HepG2 (cell line): Measurements from ENCODE around the gene DENND4B. TPM values are rescaled to one million over a fixed set of nuclear protein-coding genes. Genes with fewer than 3 reads are reported as not detected.

Experiments used
- ATAC-seq: fragments of 200-7000 bp; cut with Tn5 transposase; 3 replicates; pipeline ENCODE4 v1.9.1; 2020; ENCODE audit warnings: mild to moderate bottlenecking, moderate library complexity
- BruUV-seq: library from RNA; stranded (reverse); fragments of 400-500 nt; replicated peaks from 2 replicates; lab custom pipeline; 2021; lab: Mats Ljungman, UMichigan
- CTCF ChIA-PET: fragments of 300-600 bp; formaldehyde crosslinking; extraction: SDS; loops from one replicate; lab custom pipeline; 2021; ENCODE audit warnings: low total read pairs, inconsistent platforms, low intra/inter-chr PET ratio; lab: Yijun Ruan, JAX
- POLR2A ChIA-PET: fragments of 350-600 bp; sonication (Branson Sonifier 250); formaldehyde crosslinking; loops from one replicate; lab custom pipeline; 2020; ENCODE audit warnings: antibody characterized with exemption, inconsistent platforms; lab: Yijun Ruan, JAX
- DNase-seq: peaks from one replicate; pipeline ENCODE4 v3.0.0-alpha.2; 2015; ENCODE audit warnings: low spot score
- FAIRE-seq: peaks from 3 replicates; lab custom pipeline; 2011; peaks lifted over from hg19 to GRCh38; lab: Jason Lieb, UNC
- H2AFZ ChIP-seq: one replicate; pipeline ENCODE4 v1.6.1; 2011; ENCODE audit warnings: low read length, inconsistent platforms
- H3K27ac ChIP-seq: fragments of 300-600 bp; 3 replicates; pipeline ENCODE4 v1.8.0; 2011; ENCODE audit warnings: mixed run types, mild to moderate bottlenecking, mixed read lengths, low read length, inconsistent platforms; ENCODE audit not compliant: insufficient read depth; ENCODE audit errors: extremely low read length
- H3K27me3 ChIP-seq, 2 experiments: fragments of 200-600 bp in 1 of 2; 2 replicates in 1 of 2; 3 replicates in 1 of 2; pipeline versions ENCODE4 v1.6.0 to v1.8.0; 2011; ENCODE audit warnings: low read length in 2 of 2, mild to moderate bottlenecking in 2 of 2, moderate library complexity in 2 of 2, inconsistent platforms in 1 of 2; ENCODE audit not compliant: insufficient read depth in 2 of 2, control insufficient read depth in 1 of 2
- H3K36me3 ChIP-seq, 2 experiments: fragments of 200-600 bp in 1 of 2; replicated peaks in 1 of 2; 2 replicates in 1 of 2; 3 replicates in 1 of 2; pipeline versions ENCODE4 v1.5.1 to v1.8.0; 2011; ENCODE audit warnings: low read length in 2 of 2, inconsistent platforms in 1 of 2; ENCODE audit not compliant: insufficient read depth in 2 of 2, control insufficient read depth in 1 of 2
- H3K4me1 ChIP-seq: 2 replicates; pipeline ENCODE4 v1.5.1; 2012; ENCODE audit warnings: low read length, inconsistent platforms; ENCODE audit not compliant: insufficient read depth
- H3K4me2 ChIP-seq: 2 replicates; pipeline ENCODE4 v1.6.0; 2011; ENCODE audit warnings: low read depth, low read length, inconsistent platforms
- H3K4me3 ChIP-seq, 3 experiments: fragments of 200-600 bp in 1 of 3; sonication (generic), shearing (Covaris generic) in 1 of 3; replicated peaks in 1 of 3; 2 replicates each; pipeline ENCODE4 v1.5.1; 2011 to 2016; ENCODE audit warnings: low read length in 3 of 3, inconsistent platforms in 2 of 3, low read depth in 2 of 3, mild to moderate bottlenecking in 2 of 3, control low read depth in 1 of 3, mixed read lengths in 1 of 3; ENCODE audit not compliant: insufficient read depth in 1 of 3
- H3K79me2 ChIP-seq: one replicate; pipeline ENCODE4 v1.6.1; 2011; ENCODE audit warnings: low read length, inconsistent platforms; ENCODE audit not compliant: insufficient read depth
- H3K9ac ChIP-seq: 2 replicates; pipeline ENCODE4 v1.6.0; 2011; ENCODE audit warnings: mild to moderate bottlenecking, low read depth, low read length, inconsistent platforms; ENCODE audit not compliant: insufficient read depth
- H3K9me3 ChIP-seq: 2 replicates; pipeline ENCODE4 v1.5.1; 2012; ENCODE audit warnings: mild to moderate bottlenecking, low read length
- H4K20me1 ChIP-seq: 2 replicates; pipeline ENCODE4 v1.6.0; 2011; ENCODE audit warnings: inconsistent platforms, mild to moderate bottlenecking, low read length, moderate library complexity; ENCODE audit not compliant: insufficient read depth
- ADNP ChIP-seq: sonication (generic); formaldehyde crosslinking; IDR thresholded peaks from 2 replicates; pipeline ENCODE4 v1.4.0; 2020; ENCODE audit warnings: missing genetic modification reagents
- BRCA1 ChIP-seq: sonication (generic); formaldehyde crosslinking; IDR thresholded peaks from 2 replicates; pipeline ENCODE4 v1.4.0; 2020; ENCODE audit warnings: missing genetic modification reagents
- GABPB1 ChIP-seq: IDR thresholded peaks from 2 replicates; pipeline ENCODE4 v1.6.1; 2016; ENCODE audit warnings: mild to moderate bottlenecking, missing genetic modification reagents, moderate library complexity, missing compliant biosample characterization
- GATA4 ChIP-seq: sonication (generic); IDR thresholded peaks from 2 replicates; pipeline ENCODE4 v1.6.1; 2016; ENCODE audit warnings: antibody characterized with exemption, low read depth, borderline replicate concordance
- JDP2 ChIP-seq: sonication (generic); formaldehyde crosslinking; IDR thresholded peaks from 2 replicates; pipeline ENCODE4 v1.8.1; 2022; ENCODE audit warnings: missing genetic modification reagents, borderline replicate concordance
- KDM5A ChIP-seq: fragments of 200-600 bp; sonication (generic); IDR thresholded peaks from 2 replicates; pipeline ENCODE4 v1.7.0; 2018; ENCODE audit warnings: antibody characterized with exemption, mild to moderate bottlenecking, low read length, borderline replicate concordance
- KMT2A ChIP-seq: sonication (generic); formaldehyde crosslinking; IDR thresholded peaks from 2 replicates; pipeline ENCODE4 v1.4.0; 2020; ENCODE audit warnings: missing genetic modification reagents
- NCOA2 ChIP-seq: sonication (generic); formaldehyde crosslinking; IDR thresholded peaks from 2 replicates; pipeline ENCODE4 v1.8.0; 2022; ENCODE audit warnings: inconsistent platforms
- ZFAT ChIP-seq: sonication (generic); formaldehyde crosslinking; conservative IDR thresholded peaks from 2 replicates; pipeline ENCODE4 v1.8.1; 2023; ENCODE audit warnings: missing genetic modification reagents, inconsistent platforms
- ZNF124 ChIP-seq: sonication (generic); formaldehyde crosslinking; IDR thresholded peaks from 2 replicates; pipeline ENCODE4 v1.4.0; 2020; ENCODE audit warnings: missing genetic modification reagents
- ZNF138 ChIP-seq: sonication (generic); formaldehyde crosslinking; IDR thresholded peaks from 2 replicates; pipeline ENCODE4 v1.5.0; 2020; ENCODE audit warnings: mild to moderate bottlenecking, low read depth, missing genetic modification reagents
- ZNF337 ChIP-seq: sonication (generic); formaldehyde crosslinking; IDR thresholded peaks from 2 replicates; pipeline ENCODE4 v1.5.1; 2020; ENCODE audit warnings: missing genetic modification reagents, low read depth, mild to moderate bottlenecking, borderline replicate concordance
- ZNF543 ChIP-seq: sonication (generic); formaldehyde crosslinking; IDR thresholded peaks from 2 replicates; pipeline ENCODE4 v1.4.0; 2020; ENCODE audit warnings: mild to moderate bottlenecking, missing genetic modification reagents
- ZNF572 ChIP-seq: sonication (generic); formaldehyde crosslinking; IDR thresholded peaks from 2 replicates; pipeline ENCODE4 v1.5.1; 2020; ENCODE audit warnings: mild to moderate bottlenecking, missing genetic modification reagents
- ZNF670 ChIP-seq: sonication (generic); formaldehyde crosslinking; IDR thresholded peaks from 2 replicates; pipeline ENCODE4 v1.8.0; 2022; ENCODE audit warnings: mild to moderate bottlenecking, missing genetic modification reagents, borderline replicate concordance
- ZNF782 ChIP-seq: sonication (generic); formaldehyde crosslinking; IDR thresholded peaks from 2 replicates; pipeline ENCODE4 v1.4.0; 2020; ENCODE audit warnings: missing genetic modification reagents, mild to moderate bottlenecking, borderline replicate concordance
- ZSCAN30 ChIP-seq: sonication (generic); formaldehyde crosslinking; IDR thresholded peaks from 2 replicates; pipeline ENCODE4 v1.5.0; 2020; ENCODE audit warnings: mild to moderate bottlenecking, missing genetic modification reagents
- WGBS: methylation state at CpG from one replicate; pipeline ENCODE4 v1.1.6; 2017; ENCODE audit warnings: low lambda C conversion rate; 5-methylcytosine and 5-hydroxymethylcytosine counted together
- in situ Hi-C: cut with HindIII; loops from 2 replicates; pipeline ENCODE4 v1.10.0; 2017; ENCODE audit warnings: low pct_unique_long_range_greater_than_20kb; ENCODE audit not compliant: extremely low pct_ligation_motif_present
- intact Hi-C: fragments of 100-400 bp; cut with micrococcal nuclease; formaldehyde crosslinking; loops from one replicate; pipeline ENCODE4 v1.10.0; 2022; ENCODE audit not compliant: unreplicated experiment
- polyA plus RNA-seq, 8 experiments: library from polyadenylated mRNA; depleted of rRNA in 3 of 8; stranded (reverse) in 7 of 8; unstranded in 1 of 8; fragments of >200 nt; fragmentation: Illumina TruSeq in 4 of 8; extraction: Trizol in 4 of 8; gene quantifications; 2 replicates each; pipeline versions ENCODE4 v1.2.1 to v1.2.3, GENCODE V29; 2011 to 2016; ENCODE audit warnings: low read depth in 4 of 8, missing spikeins in 1 of 8, mixed read lengths in 1 of 8; ENCODE audit not compliant: insufficient read depth in 1 of 8
- total RNA-seq, 5 experiments: library from RNA; depleted of rRNA; stranded (reverse); fragments of >200 nt; fragmentation: Illumina TruSeq; extraction: Trizol; gene quantifications; 2 replicates each; pipeline ENCODE4 v1.2.3, GENCODE V29; 2016; ENCODE audit warnings: low read depth in 1 of 5
- TF ChIP-seq, protein P1 (sequence below): sonication (generic); formaldehyde crosslinking; IDR thresholded peaks from 2 replicates; pipeline ENCODE4 v1.4.0; 2020; ENCODE audit warnings: mild to moderate bottlenecking, missing genetic modification reagents
- TF ChIP-seq, protein P2 (sequence below): sonication (generic); formaldehyde crosslinking; IDR thresholded peaks from 2 replicates; pipeline ENCODE4 v1.4.0; 2020; ENCODE audit warnings: low read depth, mild to moderate bottlenecking, missing genetic modification reagents
- TF ChIP-seq, protein P3 (sequence below): sonication (generic); formaldehyde crosslinking; IDR thresholded peaks from 2 replicates; pipeline ENCODE4 v1.5.0; 2020; ENCODE audit warnings: missing genetic modification reagents

DENND4B gene
- total and polyA plus RNA-seq, 2 of the 13 experiments (the other 11 are each of a cell fraction or from before 2014, with no cell fraction given): 15.1 to 20.3 TPM

DNA sequence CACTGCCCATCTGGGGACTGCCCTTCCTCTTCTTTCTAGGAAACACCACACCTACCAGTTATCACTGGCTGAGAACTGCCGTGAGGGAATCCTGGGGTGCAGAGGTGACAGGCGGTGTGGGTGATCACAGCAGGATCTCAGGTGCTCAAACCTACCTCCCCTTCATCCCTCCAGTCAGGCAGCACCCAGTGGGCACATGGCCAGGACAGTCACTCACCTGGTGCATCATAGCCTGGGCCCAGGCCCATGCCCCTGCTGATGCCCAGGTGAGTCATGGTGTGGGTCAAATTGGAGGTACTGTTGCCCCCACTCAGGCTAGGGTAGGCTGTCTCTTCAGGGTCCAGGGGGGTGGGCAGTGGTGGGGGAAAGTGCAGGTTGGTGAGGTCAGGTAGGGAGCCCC, 5.3 kb upstream of the DENND4B start:
- Histone ChIP-seq H3K4me2 (no peak overlapping the region), H3K36me3 (peaks cover 18 to 53% of the 10 kb centered on the region in 2 experiments), H3K4me3 (no peak overlapping the region), H2AFZ (no peak overlapping the region), H3K4me1 (peaks cover 43% of the 10 kb centered on the region), H3K9me3 (no peaks in the 10 kb centered on the region), H3K27ac (no peak overlapping the region), H4K20me1 (peaks cover 7% of the 10 kb centered on the region; the same call in 1 of the 2 replicates), H3K9ac (no peak overlapping the region), H3K79me2 (peaks cover 27% of the 10 kb centered on the region), H3K27me3 (no peaks in the 10 kb centered on the region)
- ATAC-seq (no peak), FAIRE-seq (no peak), DNase-seq (no peak)
- ChIA-PET POLR2A (no interaction called here), CTCF (no interaction called here)
- BruUV-seq: no TSS peak
- intact Hi-C loops: no loop called here
- in situ Hi-C loops: no loop called here
- TF ChIP-seq ZNF337 (no peak), KDM5A (no peak), ZNF670 (CRISPR knock-in tag) (no peak), ZNF138 (CRISPR knock-in tag) (no peak), ZNF124 (no peak), ZNF782 (CRISPR knock-in tag) (no peak)
- TF ChIP-seq, protein P1, sequence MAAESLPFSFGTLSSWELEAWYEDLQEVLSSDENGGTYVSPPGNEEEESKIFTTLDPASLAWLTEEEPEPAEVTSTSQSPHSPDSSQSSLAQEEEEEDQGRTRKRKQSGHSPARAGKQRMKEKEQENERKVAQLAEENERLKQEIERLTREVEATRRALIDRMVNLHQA (CRISPR knock-in tag): no peak
- 100% methylated on average over 2 of the region's 2 CpGs for WGBS

DNA sequence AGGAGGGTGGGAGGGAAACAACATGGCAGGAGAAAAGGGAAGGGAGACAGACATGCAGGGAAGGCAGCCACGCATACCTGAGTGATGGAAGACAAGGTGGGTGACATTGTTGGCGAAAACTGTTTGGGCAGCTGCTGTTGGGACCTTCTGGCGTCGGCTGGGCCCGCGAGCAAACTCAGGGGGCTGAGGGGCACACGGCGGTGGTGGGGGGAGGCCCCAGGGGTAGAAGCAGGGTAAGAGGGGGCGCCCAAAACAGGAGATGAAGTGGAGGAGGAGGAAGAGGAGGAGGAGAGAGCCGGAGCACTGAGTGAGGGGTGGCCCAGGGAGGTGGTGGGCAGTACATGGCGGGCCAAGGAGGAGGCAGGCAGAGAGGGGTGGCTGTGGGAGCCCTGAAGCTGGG, 4.7 kb upstream of the DENND4B start:
- H3K27ac ChIP-seq: no peak overlapping the region
- in situ Hi-C loops (no loop called here), intact Hi-C loops (no loop called here)
- TF ChIP-seq GATA4 (no peak), JDP2 (CRISPR knock-in tag) (no peak), ZNF543 (CRISPR knock-in tag) (no peak), BRCA1 (CRISPR knock-in tag) (no peak), ZSCAN30 (CRISPR knock-in tag) (no peak), GABPB1 (no peak), ZNF572 (CRISPR knock-in tag) (no peak), KMT2A (CRISPR knock-in tag) (no peak), ADNP (no peak), ZFAT (CRISPR knock-in tag) (no peak), NCOA2 (CRISPR knock-in tag) (no peak)
- TF ChIP-seq, protein P2, sequence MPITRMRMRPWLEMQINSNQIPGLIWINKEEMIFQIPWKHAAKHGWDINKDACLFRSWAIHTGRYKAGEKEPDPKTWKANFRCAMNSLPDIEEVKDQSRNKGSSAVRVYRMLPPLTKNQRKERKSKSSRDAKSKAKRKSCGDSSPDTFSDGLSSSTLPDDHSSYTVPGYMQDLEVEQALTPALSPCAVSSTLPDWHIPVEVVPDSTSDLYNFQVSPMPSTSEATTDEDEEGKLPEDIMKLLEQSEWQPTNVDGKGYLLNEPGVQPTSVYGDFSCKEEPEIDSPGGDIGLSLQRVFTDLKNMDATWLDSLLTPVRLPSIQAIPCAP: no peak
- TF ChIP-seq, protein P3, sequence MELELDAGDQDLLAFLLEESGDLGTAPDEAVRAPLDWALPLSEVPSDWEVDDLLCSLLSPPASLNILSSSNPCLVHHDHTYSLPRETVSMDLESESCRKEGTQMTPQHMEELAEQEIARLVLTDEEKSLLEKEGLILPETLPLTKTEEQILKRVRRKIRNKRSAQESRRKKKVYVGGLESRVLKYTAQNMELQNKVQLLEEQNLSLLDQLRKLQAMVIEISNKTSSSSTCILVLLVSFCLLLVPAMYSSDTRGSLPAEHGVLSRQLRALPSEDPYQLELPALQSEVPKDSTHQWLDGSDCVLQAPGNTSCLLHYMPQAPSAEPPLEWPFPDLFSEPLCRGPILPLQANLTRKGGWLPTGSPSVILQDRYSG (CRISPR knock-in tag): no peak

More for the DNA sequence above, 4.7 kb upstream of the DENND4B start:
- Histone ChIP-seq H3K4me3 (no peak overlapping the region), H2AFZ (no peak overlapping the region), H3K9me3 (no peaks in the 10 kb centered on the region), H3K36me3 (peaks cover 18 to 53% of the 10 kb centered on the region in 2 experiments), H3K27me3 (no peaks in the 10 kb centered on the region), H3K79me2 (peaks cover 21% of the 10 kb centered on the region), H3K4me1 (peaks cover 40% of the 10 kb centered on the region), H4K20me1 (peaks cover 3% of the 10 kb centered on the region; the same call in 1 of the 2 replicates), H3K4me2 (no peak overlapping the region), H3K9ac (no peak overlapping the region)
- ChIA-PET CTCF (no interaction called here), POLR2A (interaction anchor here (1.1 kb wide), 1 partner anchor 16 kb away, joined by 3 read pairs; the partner anchor contains the start of gene CREB3L4)
- WGBS: 97% methylated on average over 11 of the region's 11 CpGs
- no peak for DNase-seq
- no TSS peak for BruUV-seq
- ATAC-seq: no peak
- FAIRE-seq: no peak
